Measurements from ENCODE around the gene MEIOSIN.
"Not testable (repeated sequence)": the region's sequence is repeated elsewhere in the genome, so short reads cannot be mapped to it uniquely, and the experiment has no call there.

The MEIOSIN gene

GRCh38 chr19:45733160-45733810, at the start of gene MEIOSIN:
Gene MEIOSIN (plus strand): TSS chr19:45733439. CDS start chr19:45735377, 1,938 bp downstream.
- no peak for DNase-seq (ENCODE audit: low read depth in 2 of 2)

GRCh38 chr19:45685045-45685444, 48.2 kb upstream of the MEIOSIN start:
- DNase-seq (ENCODE audit: low read depth in 2 of 2): not testable (repeated sequence)

GRCh38 chr19:45687599-45687998, 45.6 kb upstream of the MEIOSIN start:
- no peak for DNase-seq (ENCODE audit: low read depth in 2 of 2)

- peak; percentile 85 to 89 for DNase-seq (ENCODE audit: low read depth in 2 of 2)
These were observed 41.6 kb upstream of the MEIOSIN start, which contains the start of gene SNRPD2 for GRCh38 chr19:45691516-45692186. Gene SNRPD2 (minus strand): TSS chr19:45691953. CDS start chr19:45691888, 65 bp downstream.

- peak; percentile 88 to 95 for DNase-seq (ENCODE audit: low read depth in 2 of 2)
These were observed 40.8 kb upstream of the MEIOSIN start, which contains the start of gene QPCTL for GRCh38 chr19:45692187-45693105. Gene QPCTL (plus strand): TSS chr19:45692666. CDS start chr19:45692704, 38 bp downstream.

GRCh38 chr19:45693106-45693788, 40.0 kb upstream of the MEIOSIN start:
- DNase-seq (ENCODE audit: low read depth in 2 of 2): peak; percentile 48 to 70

- no peak for DNase-seq (ENCODE audit: low read depth in 2 of 2)
These were observed 31.6 kb upstream of the MEIOSIN start for GRCh38 chr19:45701676-45702075.

GRCh38 chr19:45705115-45705514, 28.1 kb upstream of the MEIOSIN start:
- no peak for DNase-seq (ENCODE audit: low read depth in 2 of 2)

GRCh38 chr19:45705710-45706415, 27.4 kb upstream of the MEIOSIN start:
- no peak for DNase-seq (ENCODE audit: low read depth in 2 of 2)

- no peak for DNase-seq (ENCODE audit: low read depth in 2 of 2)
These were observed 22.7 kb upstream of the MEIOSIN start for GRCh38 chr19:45710356-45711130.

GRCh38 chr19:45711851-45712698, 21.2 kb upstream of the MEIOSIN start:
- DNase-seq (ENCODE audit: low read depth in 2 of 2): no peak

GRCh38 chr19:45712699-45713067, 20.6 kb upstream of the MEIOSIN start:
- no peak for DNase-seq (ENCODE audit: low read depth in 2 of 2)

GRCh38 chr19:45713141-45713540, 20.1 kb upstream of the MEIOSIN start:
- DNase-seq (ENCODE audit: low read depth in 2 of 2): no peak

GRCh38 chr19:45715139-45715538, 18.1 kb upstream of the MEIOSIN start:
- no peak for DNase-seq (ENCODE audit: low read depth in 2 of 2)

GRCh38 chr19:45716359-45717130, 16.7 kb upstream of the MEIOSIN start:
- DNase-seq (ENCODE audit: low read depth in 2 of 2): no peak

GRCh38 chr19:45717131-45717982, 15.9 kb upstream of the MEIOSIN start:
- DNase-seq (ENCODE audit: low read depth in 2 of 2): peak; percentile 95

- no peak for DNase-seq (ENCODE audit: low read depth in 2 of 2)
These were observed 15.1 kb upstream of the MEIOSIN start for GRCh38 chr19:45717983-45718650.
